H9 (cell line): ENCODE results near the gene TIMM9. TPM values are rescaled to one million over a fixed set of nuclear protein-coding genes. Genes with fewer than 3 reads are reported as not detected.

Experiments used
- total RNA-seq: library from RNA; stranded (reverse); gene quantifications from 2 replicates; pipeline ENCODE4 v1.2.1, GENCODE V29; 2021

TIMM9 gene
- total RNA-seq, 1 experiment from 2014 or later, result 51.4 TPM

Other genes starting within 250 kb of the TIMM9 start
- gene ACTR10, start 227.4 kb downstream of the TIMM9 start, total RNA-seq, result 38.4 and 41.0 TPM in 2 replicates
- 340 and 342 TPM in 2 replicates for gene PSMA3, start 182.7 kb downstream of the TIMM9 start, total RNA-seq
- gene ARID4A, start 129.0 kb downstream of the TIMM9 start, total RNA-seq, result 12.9 and 13.2 TPM in 2 replicates
- not detected in 2 replicates for gene TOMM20L, start 31.6 kb downstream of the TIMM9 start, total RNA-seq
- gene KIAA0586, start 188 bp upstream of the TIMM9 start, total RNA-seq, result 19.7 and 20.9 TPM in 2 replicates
- gene DACT1, start 210.4 kb upstream of the TIMM9 start, total RNA-seq, result 4.4 and 4.6 TPM in 2 replicates